HL-60 (cell line): Measurements from ENCODE around the gene ACTA1.

Source experiments
- DNase-seq, 2 experiments: peaks; one replicate each; pipeline ENCODE4 v3.0.0-alpha.2; 2010 to 2020; ENCODE audit warnings: low read depth in 1 of 2, low spot score in 1 of 2
- H3K27ac ChIP-seq: fragments of 250-450 bp; sonication (Bioruptor Pico); replicated peaks from 2 replicates; pipeline ENCODE4 v1.5.1; 2020; ENCODE audit warnings: mild to moderate bottlenecking, moderate library complexity
- H3K27me3 ChIP-seq: fragments of 250-450 bp; sonication (Bioruptor Pico); 2 replicates; pipeline ENCODE4 v1.5.1; 2021; ENCODE audit warnings: mild to moderate bottlenecking, moderate library complexity; ENCODE audit not compliant: insufficient read depth, poor library complexity, severe bottlenecking
- H3K4me3 ChIP-seq: replicated peaks from 2 replicates; pipeline ENCODE4 v1.5.1; 2011; ENCODE audit warnings: mild to moderate bottlenecking, control low read depth, low read length; ENCODE audit not compliant: insufficient read depth
- CTCF ChIP-seq: IDR thresholded peaks from one replicate; pipeline ENCODE4 v1.5.1; 2011; ENCODE audit warnings: low read length, control low read depth, inconsistent platforms; ENCODE audit not compliant: insufficient read depth
- GABPA ChIP-seq: IDR thresholded peaks from 2 replicates; pipeline ENCODE4 v1.6.1; 2012; ENCODE audit warnings: low read depth
- POLR2AphosphoS5 ChIP-seq: IDR thresholded peaks from 2 replicates; pipeline ENCODE4 v1.6.1; 2012; ENCODE audit warnings: low read depth
- REST ChIP-seq: IDR thresholded peaks from 2 replicates; pipeline ENCODE4 v1.6.1; 2012; ENCODE audit warnings: low read depth; ENCODE audit not compliant: insufficient replicate concordance
- SPI1 ChIP-seq: IDR thresholded peaks from 2 replicates; pipeline ENCODE4 v1.6.1; 2012; ENCODE audit warnings: low read depth, mild to moderate bottlenecking, borderline replicate concordance

Gene ACTA1

GRCh38 chr1:229452956-229453801, 19.3 kb upstream of the ACTA1 start:
- TF ChIP-seq REST (no peak), CTCF (peak; percentile 59)
- Histone ChIP-seq H3K4me3 (no peak overlapping the region), H3K27me3 (no peaks in the 10 kb centered on the region), H3K27ac (no peak overlapping the region)
- DNase-seq = no peak

GRCh38 chr1:229448845-229449244, 15.0 kb upstream of the ACTA1 start:
- TF ChIP-seq GABPA = no peak

GRCh38 chr1:229448354-229448753, 14.5 kb upstream of the ACTA1 start:
- no peak overlapping the region for H3K27ac ChIP-seq
- TF ChIP-seq REST = no peak
- no peak for TF ChIP-seq CTCF
- no peak for TF ChIP-seq GABPA
- TF ChIP-seq POLR2AphosphoS5 = no peak
- TF ChIP-seq SPI1 = no peak
- H3K4me3 ChIP-seq = no peak overlapping the region
- H3K27me3 ChIP-seq = no peaks in the 10 kb centered on the region
- DNase-seq = no peak

More at GRCh38 chr1:229448845-229449244, 15.0 kb upstream of the ACTA1 start:
- Histone ChIP-seq H3K4me3 (no peak overlapping the region), H3K27me3 (no peaks in the 10 kb centered on the region), H3K27ac (no peak overlapping the region)
- no peak for DNase-seq

GRCh38 chr1:229447809-229448252, 13.9 kb upstream of the ACTA1 start:
- no peak overlapping the region for H3K4me3 ChIP-seq
- TF ChIP-seq REST = no peak
- TF ChIP-seq CTCF = no peak
- no peak overlapping the region for H3K27ac ChIP-seq
- DNase-seq = no peak
- no peaks in the 10 kb centered on the region for H3K27me3 ChIP-seq
